Erythroblast (primary cell): Measurements from ENCODE around the gene TGFBR1.

Experiments used
- GATA1 ChIP-seq: IDR thresholded peaks from 2 replicates; pipeline ENCODE4 v1.6.1; 2011; ENCODE audit warnings: low read depth, mild to moderate bottlenecking, control low read depth, low read length, moderate library complexity
- POLR2A ChIP-seq: IDR thresholded peaks from 2 replicates; pipeline ENCODE4 v1.6.1; 2011; ENCODE audit warnings: mild to moderate bottlenecking, low read length

- no peak for TF ChIP-seq POLR2A
- TF ChIP-seq GATA1, result no peak
These were observed 95.1 kb downstream of the TGFBR1 start for GRCh38 chr9:99199938-99200539.
